GM19324 (cell line): ENCODE data around the gene ACTL7B.
"Not testable (repeated sequence)": the region's sequence is repeated elsewhere in the genome, so short reads cannot be mapped to it uniquely, and the experiment has no call there.

Experiments used
- ATAC-seq: cut with Tn5 transposase; IDR thresholded peaks from one replicate; pipeline ENCODE4 v1.9.1; 2021; ENCODE audit warnings: mild to moderate bottlenecking, moderate library complexity; ENCODE audit not compliant: unreplicated experiment, low FRiP score

Gene ACTL7B

DNA sequence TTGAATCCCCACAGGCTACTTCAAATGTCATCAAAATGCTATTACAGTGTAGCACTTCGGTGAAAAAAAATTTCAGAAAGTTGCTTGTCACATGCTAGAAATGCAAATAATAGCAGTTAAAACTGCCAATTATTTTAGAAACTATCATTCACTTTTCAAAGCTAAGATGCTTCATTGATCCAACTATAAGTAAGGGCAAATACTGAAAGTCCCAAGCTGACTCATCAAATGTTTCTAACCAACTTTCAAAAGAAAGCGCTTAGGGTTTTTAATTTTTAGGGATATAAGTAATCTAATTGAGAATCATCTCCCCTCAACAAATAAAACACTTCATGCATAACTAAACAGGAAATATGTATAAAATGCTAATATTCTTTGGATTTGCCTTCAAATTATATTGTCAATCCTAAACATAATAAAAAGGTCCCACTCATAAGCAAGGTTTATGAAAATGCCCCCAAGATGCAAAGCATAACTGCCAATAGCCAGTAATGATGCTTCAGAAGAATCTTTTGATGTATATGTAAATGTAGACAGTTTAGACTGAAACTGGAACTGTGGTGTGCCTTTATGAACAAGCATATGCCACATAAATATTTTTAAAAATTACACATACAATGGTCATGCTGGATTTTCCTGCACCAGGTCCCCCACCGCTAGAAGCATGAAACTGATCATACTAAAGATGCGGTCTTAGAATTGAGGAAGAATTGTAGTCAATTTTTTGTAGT, 18.4 kb upstream of the ACTL7B start:
- no peak for ATAC-seq

DNA sequence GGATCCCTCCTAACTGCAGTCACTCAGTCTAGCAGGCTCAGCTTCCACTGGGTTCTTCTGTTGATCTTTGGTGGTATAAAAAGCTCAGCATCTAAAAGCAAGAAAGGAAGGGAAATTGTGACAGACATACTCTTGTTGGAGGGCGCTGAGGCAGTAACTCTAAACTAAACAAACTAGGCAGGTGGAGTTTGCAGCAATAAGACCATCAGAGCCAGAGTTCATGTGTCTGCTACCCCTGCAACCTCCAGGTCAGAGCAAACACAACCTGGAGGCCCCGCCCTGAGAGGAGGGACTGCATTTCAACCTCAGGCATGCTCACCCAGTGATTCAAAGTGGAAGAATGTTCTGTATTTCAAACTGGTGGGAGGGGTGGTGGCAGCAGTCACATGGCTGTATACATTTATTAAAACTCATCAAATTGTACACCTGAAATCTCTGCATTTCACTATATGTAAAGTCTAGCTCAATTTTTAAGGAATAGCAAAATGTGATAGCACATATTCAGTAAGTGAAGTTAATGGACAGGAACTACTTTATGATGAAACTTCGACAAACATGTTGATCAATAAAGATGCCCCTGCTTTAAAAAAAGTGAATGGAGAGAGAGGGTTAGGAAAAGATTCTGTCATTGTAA, 13.4 kb upstream of the ACTL7B start:
- no peak for ATAC-seq

DNA sequence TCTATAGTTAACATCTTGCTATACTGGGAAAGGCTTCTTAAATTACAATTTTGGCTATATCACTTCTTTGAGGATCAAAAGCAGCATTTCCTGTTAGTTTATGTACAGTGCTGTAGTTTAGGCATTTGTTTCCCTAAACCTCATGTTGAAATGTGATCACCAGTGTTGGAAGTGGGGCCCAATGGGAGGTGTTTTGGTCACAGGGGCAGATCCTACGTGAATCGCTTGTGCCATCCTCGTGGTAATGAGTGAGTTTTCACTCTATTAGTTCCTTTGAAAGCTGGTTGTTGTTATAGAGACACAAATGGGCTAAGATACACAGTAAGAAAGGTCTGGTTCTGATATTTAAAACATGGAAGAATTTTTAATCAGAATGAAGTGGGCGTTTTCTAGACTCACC, 12.0 kb upstream of the ACTL7B start:
- ATAC-seq = no peak

DNA sequence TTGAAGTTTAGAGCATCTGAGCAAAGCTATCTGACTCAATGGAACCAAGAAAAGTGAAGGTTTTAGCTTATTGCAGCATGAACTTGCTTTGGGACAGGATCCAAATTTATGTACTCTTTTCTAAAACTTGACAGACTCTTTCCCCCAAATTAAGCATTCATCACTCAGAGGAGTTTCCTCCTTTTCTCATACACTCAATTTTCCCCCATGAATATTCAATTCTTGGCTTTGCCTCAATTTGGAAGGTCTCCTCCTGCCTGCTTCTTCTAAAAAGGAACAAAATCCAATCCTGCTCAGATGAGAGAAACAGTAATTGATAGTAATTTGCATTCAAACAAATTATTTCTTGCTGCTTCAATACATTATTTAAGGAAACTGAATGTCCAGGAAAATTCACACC, 11.3 kb upstream of the ACTL7B start:
- ATAC-seq = no peak

DNA sequence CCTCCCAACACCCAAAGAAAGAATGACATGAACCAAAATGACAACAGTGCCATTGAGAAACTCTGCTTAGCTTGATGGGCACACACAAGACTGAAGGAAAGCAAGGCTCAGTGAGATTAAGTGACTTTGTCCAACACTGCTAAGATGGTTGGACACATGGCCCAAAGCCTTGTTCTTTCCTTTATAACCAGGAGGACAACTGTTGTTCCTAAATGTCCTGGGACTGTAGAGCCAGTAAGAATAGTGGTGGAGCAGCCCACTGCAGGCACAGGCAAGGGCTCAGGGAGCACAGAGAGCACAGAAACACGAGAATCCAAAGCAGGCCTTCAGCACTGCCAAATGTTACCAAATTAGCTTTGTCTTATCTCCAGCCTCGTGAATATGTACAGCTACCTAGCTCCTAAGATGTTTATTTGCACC, 10.2 kb upstream of the ACTL7B start:
- ATAC-seq = no peak

DNA sequence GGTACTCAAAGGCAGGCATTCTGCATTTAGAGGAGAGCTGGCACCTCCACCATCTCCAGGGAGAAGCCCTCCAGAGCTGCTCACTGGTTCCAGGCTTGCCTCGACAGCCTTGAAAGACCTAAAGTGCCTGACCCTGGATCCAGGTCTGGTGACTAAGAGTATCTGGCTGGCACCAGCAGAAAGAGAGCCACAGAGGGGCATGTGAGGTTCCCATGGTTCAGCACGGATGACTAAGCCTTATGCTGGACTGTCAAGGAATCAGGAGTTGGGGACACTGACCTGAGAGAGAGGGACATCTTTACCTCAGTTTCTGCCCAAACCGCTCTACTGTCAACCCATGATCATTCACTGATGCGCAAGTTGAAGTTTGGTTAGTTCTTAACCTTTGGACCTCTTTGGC, 9.3 kb upstream of the ACTL7B start:
- no peak for ATAC-seq

DNA sequence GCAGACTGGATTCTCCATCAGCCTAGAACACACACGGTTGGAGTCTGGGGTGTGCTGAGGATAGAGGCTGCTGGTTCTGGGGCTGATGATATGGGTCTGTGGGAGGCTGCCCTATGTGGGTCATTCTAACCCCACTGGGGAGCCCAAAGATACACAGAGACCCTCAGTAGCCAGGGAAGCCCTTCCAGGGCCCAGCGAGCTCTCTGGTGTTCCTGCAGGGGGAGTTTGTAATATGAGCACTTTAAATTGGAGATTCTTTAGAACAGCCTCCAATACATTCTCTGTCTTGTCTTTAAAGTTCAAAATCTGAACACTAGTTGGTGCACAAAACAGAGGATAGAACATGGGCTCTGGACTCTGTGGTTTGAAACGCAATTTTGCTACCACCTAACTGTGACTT, 8.7 kb upstream of the ACTL7B start:
- no peak for ATAC-seq

DNA sequence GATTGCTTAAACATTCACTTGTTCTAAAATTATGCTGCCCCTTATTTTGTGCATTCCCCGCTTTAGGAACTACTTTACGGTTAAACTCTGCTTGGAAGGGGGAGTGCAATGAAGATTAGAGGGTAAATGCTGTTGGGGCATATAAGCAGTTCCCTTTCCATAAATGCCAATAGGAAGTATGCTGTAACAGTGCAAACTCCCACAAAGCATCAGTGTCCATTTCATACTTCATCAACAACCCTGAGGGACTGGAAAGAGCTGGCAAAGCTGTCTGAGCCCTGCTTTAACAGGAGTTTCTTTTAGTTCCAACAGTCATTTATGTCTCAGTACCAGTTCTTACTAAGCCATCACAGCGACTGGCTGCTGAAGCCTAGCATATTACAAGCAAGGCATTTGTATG, 8.1 kb upstream of the ACTL7B start:
- ATAC-seq = no peak

DNA sequence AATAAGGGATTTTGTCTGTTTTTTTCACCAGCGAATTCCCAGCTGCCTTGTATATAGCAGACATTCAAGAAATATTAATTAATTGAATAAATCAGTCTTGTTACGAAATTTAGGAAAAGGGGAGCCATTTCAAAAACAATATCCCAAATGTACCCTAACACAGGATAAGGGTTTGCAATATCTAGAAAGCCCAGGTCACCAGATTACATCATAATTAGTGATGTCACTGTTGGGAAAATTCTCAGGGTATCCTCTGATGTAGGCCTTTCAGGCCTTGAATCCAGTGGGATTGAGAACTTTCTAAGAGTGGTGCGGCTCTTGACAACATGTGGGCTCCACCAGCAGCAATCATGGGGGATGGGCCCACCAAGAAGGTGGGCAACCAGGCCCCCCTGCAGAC, 6.2 kb upstream of the ACTL7B start, which contains the start of gene ACTL7A:
ACTL7A (plus strand) TSS at position 270 of the 400 bp plus-strand sequence; CDS start at position 327, 57 bp downstream.
- no peak for ATAC-seq

DNA sequence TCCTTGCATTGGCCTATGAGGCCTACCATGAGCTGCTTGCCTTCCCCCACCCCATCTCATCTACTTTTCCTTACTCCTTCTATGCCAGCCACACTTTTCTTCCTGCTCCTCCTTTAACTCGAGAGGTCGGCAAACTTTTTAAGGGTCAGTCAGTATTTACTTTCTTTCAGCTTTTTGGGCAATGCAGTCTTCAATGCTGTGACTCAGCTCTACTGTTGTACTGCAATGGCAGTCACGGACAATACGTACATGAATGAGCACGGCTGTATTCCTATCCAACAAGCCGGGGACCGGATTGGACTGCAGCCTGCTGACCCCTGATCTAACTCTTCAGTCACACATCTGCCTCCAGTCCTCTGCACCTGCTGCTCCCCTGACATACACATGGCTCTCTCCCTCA, 5.7 kb upstream of the ACTL7B start:
- ATAC-seq = no peak

DNA sequence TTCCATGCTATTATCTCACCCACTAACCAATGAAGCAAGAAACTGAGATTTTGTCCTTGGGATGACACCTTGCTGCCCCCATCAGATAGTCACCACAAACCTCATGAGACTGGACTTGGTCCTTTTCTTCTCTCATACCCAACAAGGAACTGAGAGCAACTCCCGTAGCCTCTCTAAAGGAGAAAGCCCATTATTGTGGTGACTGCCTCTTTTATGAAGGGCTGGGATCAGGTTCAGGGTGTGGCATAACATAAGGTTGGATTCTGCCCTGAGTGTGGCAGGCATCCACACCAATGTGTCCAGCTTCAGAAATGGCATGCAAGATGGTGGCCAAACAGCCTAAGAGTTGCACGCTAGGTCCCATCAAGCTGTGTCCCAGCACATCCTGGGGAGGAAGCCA, 5.0 kb upstream of the ACTL7B start:
- no peak for ATAC-seq

DNA sequence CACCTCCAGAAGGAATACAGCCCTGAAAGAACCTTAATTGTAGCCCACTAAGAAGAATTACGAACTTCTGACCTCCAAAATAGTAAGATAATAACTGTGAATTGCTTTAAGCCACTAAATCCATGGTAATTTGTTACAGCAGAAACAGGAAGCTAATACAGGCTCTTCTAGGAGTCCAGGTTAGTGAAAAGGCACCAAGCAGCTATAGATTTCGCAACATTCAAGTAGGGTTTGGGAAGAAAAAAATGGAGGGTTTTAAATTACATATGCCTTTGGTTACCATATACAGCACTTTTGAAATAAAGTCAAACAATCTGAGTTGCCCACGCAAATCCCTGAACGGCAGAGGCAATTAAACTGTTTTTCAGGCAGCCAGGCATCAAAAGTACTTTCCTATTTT, 4.6 kb upstream of the ACTL7B start:
- no peak for ATAC-seq

DNA sequence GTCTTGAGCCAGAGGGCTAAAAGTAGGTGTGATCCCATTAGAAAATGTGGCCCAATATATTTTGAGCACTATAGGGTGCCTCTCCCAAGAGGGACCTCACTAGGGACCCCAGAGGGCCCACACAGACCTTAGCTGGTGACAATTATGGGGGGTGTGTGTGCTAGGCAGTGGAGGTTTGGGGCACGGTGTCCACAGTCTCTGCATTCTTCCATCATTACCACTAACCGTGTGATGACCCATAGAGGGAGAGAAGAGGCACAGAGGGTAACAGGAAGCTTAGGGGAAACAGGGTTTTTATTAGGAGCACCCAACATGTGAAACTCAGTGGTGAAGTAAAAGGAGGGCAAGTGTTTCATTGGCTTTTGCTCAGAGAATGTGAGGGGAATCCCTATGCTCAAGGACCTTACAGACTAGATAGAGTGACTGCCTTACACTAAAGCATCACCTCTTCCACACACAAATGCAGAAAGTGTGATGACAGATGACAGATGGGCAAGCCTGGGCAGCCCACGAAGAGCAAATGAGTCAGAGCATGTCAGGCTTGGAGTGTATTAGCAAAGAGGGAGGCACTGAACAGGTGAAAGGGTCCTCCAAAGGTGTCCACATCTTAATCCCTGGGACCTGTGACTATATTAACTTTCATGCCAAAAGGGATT, 3.8 kb upstream of the ACTL7B start:
- no peak for ATAC-seq

DNA sequence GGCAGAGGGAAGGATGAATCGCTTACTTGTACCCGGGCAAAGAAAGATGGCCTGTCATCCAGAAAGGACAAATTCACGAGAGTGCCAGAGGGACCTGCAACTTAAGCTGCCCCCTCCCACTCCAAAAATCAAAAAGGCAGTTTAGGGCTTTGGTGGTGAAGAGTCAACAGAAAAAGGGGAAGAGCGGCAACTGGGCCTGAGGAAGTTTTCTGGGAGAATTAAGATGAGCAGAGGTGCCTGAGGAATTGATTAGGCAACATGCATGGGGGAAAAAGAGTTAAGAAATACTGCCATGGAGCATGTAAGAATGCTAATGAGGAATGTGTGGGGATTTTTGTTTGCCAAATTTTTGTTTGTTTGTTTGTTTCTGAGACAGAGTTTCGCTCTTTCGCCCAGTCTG, 1.8 kb upstream of the ACTL7B start:
- no peak for ATAC-seq

DNA sequence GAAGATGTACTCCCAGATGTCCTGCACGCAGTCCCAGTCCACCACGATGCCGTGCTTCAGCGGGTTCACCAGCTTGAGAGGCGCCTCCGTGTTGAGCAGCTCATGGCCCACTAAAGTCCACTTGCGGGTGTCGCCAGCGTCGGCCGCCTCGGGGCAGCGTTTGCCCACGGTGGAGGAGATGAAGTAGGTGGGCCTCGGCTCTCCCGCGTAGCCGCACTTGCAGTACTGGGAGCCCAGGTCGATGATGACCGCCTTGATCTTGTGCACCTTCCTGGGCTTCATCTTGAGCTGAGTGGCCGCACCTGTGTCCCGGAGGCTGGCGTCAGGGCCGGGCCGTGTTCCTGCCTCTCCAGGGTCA, 278 bp downstream of the ACTL7B start:
- ATAC-seq = no peak

DNA sequence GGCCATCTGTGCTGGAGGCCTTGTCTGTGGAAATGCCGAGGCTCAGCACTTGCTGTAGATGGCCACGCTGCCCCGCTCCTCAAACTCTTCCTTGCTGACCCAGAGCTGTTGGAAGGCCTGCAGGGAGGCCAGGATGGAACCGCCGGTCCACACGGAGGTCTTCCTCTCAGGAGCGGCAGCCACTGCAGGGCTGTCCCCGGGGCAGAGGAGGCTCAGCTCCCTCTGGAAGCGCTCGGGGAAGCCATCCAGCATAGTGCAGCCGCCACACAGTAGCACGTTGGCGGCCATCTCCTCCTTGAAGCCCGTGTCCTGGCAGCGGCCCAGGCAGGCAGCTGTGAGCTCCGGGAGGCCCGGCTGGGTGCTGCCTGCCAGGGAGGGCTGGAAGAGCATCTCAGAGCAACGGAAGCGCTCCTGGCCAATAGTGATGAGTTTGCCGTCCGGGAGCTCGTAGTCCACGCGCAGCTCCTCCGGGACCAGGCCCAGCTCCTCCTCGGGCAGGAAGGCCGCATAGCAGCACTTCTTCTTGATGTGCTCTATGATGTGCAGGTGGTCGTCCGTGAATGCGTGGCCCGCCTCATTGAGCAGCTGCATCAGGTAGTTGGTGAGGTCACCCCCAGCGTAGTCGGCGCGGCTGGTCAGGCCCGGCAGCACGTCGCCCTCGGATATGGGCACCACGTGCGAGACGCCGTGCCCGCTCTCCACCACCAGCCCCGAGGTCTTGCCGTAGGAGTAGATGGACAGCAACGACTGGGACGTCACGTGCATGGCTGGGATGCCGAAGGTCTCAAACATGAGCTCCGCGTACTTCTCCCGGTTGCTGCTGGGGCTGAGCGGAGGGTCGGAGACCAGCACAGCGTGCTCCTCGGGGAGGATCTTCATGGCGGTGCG, 901 bp downstream of the ACTL7B start:
- ATAC-seq = no peak

DNA sequence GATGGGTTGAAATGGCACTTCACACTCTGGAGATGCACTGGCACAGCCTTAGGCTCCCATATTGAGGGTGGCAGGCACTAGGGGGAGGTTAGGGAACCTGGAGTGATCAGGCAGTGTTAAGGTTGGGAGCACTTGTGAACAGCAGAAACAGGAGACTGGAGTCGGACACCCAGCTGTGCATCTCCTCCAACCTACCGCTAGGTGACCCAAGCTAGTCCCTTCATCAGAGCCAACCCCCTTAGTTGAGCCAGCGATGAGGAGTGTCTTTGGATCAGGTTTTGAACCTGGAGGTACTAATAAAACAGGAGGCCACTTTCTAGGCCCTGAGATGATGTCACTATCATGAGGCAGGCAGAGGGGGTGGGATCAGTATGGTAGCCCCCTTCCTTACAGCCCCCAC, 1.7 kb downstream of the ACTL7B start:
- ATAC-seq = no peak

DNA sequence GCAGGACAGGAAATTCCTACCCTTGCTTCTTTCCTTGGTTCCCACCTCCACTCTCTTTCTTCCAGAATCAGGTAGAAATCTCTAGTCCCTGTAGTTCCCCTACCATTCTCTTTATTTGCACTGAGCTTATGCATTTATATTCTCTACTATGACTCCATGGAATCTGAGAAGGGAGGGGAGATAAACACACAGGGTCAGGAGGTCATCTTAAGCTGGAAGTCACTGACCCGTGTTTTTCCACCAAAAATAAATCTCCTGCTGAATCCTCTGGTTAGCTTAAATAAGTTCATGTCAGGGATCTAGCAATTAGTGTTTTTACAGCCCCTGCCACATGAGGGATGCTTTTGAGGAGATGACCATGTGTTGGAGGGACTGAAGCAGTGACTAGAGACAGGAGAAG, 3.7 kb downstream of the ACTL7B start:
- no peak for ATAC-seq

DNA sequence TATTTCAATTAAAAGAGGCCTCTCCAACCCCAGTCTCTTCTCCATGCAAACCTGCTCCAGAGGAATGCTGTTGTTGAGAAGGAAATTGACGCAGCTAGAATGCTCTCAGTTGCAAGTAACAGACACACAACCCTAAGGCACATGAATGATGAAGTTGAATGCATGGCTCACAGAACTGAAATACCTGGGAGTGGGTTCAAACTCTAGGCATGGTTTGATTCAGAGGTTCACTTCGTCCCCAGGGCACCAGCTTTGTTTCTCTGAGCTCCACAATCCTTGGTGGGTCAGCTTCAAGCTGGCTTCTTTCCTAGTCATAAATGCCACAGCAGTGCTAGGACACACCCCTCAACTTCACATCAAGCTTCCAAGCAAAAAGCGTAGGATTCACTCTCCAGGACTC, 4.6 kb downstream of the ACTL7B start:
- no peak for ATAC-seq

DNA sequence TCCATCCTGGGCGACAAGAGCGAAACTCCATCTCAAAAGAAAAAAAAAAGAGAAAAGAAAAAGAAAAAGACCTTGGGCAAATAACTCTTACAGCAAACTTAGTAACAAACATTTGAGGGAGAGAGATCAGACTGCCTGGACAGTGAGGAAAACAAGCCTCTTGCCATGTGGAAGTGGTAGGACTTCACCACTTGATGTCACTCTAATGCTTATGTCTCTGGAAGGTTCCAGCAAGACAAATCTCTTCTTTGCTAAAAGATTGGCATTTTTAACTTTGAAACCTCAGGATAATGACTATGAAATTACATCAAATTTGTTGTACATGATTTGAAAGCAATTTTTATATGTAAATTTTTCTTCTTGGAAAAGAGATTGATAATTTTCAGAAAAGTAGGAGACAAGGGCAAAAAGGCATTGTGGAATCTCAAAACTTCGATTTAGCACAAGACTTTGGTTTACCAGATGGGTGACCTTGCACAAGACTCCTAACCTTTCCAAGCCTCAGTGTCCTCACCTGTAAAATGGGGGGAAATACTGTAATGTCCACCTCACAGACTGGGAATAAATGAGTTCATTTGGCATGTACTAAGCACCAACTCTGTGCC, 5.4 kb downstream of the ACTL7B start:
- ATAC-seq = no peak

DNA sequence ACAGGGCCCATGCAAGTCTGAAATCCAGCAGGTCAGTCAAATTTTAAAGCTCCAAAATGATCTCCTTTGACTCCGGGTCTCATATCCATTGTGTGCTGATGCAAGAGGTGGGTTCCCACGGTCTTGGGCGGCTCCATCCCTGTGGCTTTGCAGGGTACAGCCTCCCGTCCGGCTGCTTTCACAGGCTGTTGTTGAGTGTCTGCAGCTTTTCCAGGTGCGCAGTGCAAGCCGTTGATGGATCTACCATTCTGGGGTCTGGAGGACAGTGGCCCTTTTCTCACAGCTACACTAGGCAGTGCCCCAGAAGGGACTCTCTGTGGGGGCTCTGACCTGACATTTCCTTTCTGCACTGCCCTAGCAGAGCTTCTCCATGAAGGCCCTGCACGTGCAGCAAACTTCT, 7.5 kb downstream of the ACTL7B start:
- ATAC-seq = not testable (repeated sequence)
